ENCODE results near the gene DTNBP1.
A peak's percentile ranks its signal among the peaks of the same experiment; 100 is the strongest.

Gene DTNBP1

GRCh38 chr6:15496345-15497131 lies 166.3 kb downstream of the DTNBP1 start:
- DNase-seq: no peak

GRCh38 chr6:15495375-15495901 lies 167.4 kb downstream of the DTNBP1 start:
- DNase-seq: no peak

- no peak for DNase-seq
These were observed 169.2 kb downstream of the DTNBP1 start for GRCh38 chr6:15493437-15494168.

- no peak for DNase-seq
These were observed 170.9 kb downstream of the DTNBP1 start for GRCh38 chr6:15491986-15492269.

- peak; percentile 27 to 54 (median 38) for DNase-seq
These were observed 171.4 kb downstream of the DTNBP1 start for GRCh38 chr6:15491255-15491985.

- DNase-seq: no peak
These were observed 172.4 kb downstream of the DTNBP1 start for GRCh38 chr6:15490242-15491100.

- no peak for DNase-seq
These were observed 173.4 kb downstream of the DTNBP1 start for GRCh38 chr6:15489261-15489962.

GRCh38 chr6:15487262-15487661 lies 175.6 kb downstream of the DTNBP1 start:
- DNase-seq: no peak

GRCh38 chr6:15485936-15486335 lies 176.9 kb downstream of the DTNBP1 start:
- DNase-seq: no peak

- DNase-seq: no peak
These were observed 178.0 kb downstream of the DTNBP1 start for GRCh38 chr6:15484821-15485220.

GRCh38 chr6:15484140-15484539 lies 178.7 kb downstream of the DTNBP1 start:
- no peak for DNase-seq

GRCh38 chr6:15483060-15483459 lies 179.8 kb downstream of the DTNBP1 start:
- no peak for DNase-seq

- DNase-seq: no peak
These were observed 181.2 kb downstream of the DTNBP1 start for GRCh38 chr6:15481390-15482291.

GRCh38 chr6:15480525-15480924 lies 182.3 kb downstream of the DTNBP1 start:
- no peak for DNase-seq

- no peak for DNase-seq
These were observed 183.1 kb downstream of the DTNBP1 start for GRCh38 chr6:15479761-15480160.

GRCh38 chr6:15477746-15478145 lies 185.1 kb downstream of the DTNBP1 start:
- DNase-seq: no peak

- DNase-seq: no peak
These were observed 186.0 kb downstream of the DTNBP1 start for GRCh38 chr6:15476631-15477380.

GRCh38 chr6:15475872-15476271 lies 187.0 kb downstream of the DTNBP1 start:
- DNase-seq: no peak

GRCh38 chr6:15475261-15475660 lies 187.6 kb downstream of the DTNBP1 start:
- DNase-seq: no peak

GRCh38 chr6:15474196-15474595 lies 188.6 kb downstream of the DTNBP1 start:
- no peak for DNase-seq

Data from activated CD4-positive, CD25-positive, alpha-beta regulatory T cell (primary cell).